Measurements from ENCODE around the gene NTNG1.
"Not testable (repeated sequence)": the region's sequence is repeated elsewhere in the genome, so short reads cannot be mapped to it uniquely, and the experiment has no call there.

Gene NTNG1

DNA sequence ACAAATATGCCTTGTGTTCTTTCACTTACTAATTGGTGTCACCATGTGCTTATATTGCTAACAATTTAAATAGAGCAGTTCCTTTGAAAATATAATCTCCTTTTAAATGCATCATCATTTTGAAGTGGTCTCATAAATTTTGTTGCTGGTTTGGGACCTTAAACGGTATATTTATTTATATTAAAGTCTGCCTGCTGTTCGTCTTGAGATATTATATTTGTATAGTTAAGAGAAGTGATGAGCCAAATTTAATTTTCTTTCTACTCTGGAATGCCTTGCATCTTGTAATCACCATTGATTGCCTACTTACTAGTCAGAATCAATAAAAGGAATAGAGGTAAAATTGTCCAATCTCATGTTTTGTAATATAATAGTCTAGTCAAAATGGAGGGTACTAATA is 91.6 kb downstream of the NTNG1 start:
- DNase-seq (ENCODE audit: low read depth) = no peak
- TF ChIP-seq, protein P1, sequence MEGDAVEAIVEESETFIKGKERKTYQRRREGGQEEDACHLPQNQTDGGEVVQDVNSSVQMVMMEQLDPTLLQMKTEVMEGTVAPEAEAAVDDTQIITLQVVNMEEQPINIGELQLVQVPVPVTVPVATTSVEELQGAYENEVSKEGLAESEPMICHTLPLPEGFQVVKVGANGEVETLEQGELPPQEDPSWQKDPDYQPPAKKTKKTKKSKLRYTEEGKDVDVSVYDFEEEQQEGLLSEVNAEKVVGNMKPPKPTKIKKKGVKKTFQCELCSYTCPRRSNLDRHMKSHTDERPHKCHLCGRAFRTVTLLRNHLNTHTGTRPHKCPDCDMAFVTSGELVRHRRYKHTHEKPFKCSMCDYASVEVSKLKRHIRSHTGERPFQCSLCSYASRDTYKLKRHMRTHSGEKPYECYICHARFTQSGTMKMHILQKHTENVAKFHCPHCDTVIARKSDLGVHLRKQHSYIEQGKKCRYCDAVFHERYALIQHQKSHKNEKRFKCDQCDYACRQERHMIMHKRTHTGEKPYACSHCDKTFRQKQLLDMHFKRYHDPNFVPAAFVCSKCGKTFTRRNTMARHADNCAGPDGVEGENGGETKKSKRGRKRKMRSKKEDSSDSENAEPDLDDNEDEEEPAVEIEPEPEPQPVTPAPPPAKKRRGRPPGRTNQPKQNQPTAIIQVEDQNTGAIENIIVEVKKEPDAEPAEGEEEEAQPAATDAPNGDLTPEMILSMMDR (IDR thresholded peaks at IDR 0.05; ENCODE audit: low read depth, low read length, missing control alignments) = no peak
- H3K4me3 ChIP-seq (ENCODE audit: low read depth, low read length) = no peak overlapping the region

DNA sequence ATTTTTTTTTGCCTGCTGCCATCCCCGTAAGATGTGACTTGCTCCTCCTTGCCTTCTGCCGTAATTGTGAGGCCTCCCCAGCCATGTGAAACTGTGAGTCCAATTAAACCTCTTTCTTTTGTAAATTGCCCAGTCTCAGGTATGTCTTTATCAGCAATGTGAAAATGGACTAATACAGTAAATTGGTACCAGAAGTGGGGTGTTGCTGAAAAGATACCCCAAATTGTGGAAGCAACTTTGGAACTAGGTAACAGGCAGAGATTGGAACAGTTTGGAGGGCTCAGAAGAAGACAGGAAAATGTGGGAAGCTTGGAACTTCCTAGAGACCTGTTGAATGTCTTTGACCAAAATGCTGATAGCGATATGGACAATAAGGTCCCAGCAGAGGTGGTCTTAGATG is 95.9 kb downstream of the NTNG1 start:
- DNase-seq (ENCODE audit: low read depth); H3K4me3 ChIP-seq (ENCODE audit: low read depth, low read length): not testable (repeated sequence)

DNA sequence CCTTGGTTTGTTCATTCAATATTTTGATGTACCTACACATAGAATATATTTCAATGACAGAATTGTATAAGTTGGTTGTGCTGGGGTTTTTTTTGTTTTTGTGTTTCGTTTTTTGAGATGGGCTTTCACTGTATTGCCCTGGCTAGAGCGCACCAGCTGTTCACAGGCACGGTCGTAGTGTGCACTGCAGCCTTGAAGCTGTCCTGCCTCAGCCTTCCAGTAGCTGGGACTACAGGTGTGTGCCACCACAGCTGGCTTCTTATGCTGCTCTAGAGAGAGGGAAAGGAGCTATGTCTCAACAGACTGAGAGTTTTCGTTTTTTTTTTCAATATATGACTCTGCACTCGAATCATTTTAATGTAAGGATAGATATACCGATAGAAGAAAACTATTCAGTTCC is 102.6 kb downstream of the NTNG1 start:
- no peak for DNase-seq (ENCODE audit: low read depth)
- no peak overlapping the region for H3K4me3 ChIP-seq (ENCODE audit: low read depth, low read length)
- TF ChIP-seq, protein P1 (IDR thresholded peaks at IDR 0.05; ENCODE audit: low read depth, low read length, missing control alignments) = no peak

DNA sequence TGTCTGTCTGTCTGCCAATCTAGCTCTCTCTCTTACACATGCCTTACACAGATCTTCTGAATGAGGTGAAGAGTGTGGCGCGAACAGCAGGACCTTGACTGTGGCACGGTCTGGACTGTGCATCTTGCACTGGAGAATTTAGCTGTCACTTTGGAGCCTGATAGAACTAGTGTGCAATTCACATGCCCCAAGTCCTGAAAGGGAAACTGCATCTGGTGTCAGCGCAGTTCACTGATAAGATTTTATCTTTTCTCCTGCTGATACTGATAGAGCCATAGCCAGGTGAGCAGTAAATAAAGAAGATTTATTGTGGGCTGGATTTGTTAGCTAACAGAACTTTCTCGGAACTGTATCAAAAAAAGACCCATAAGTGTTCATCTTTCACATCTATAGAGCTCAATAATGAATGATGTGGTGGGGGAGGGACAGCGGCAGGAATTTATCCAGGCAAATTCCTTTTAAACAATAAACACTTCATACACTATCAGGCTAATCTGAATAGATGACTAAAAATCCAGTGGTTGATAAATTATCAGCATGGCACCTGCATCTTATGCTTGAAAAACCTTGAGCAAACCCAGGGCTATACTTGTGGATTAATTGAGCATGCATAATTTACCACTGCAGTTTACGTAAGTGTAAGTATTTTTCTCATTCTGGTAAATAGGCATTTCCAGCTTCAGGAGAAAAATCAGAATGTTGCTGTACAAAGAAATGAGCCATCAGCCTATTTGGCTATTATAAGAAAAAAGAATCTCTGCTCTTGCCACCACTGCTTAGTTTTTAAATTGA is 104.1 kb downstream of the NTNG1 start:
- no peak for DNase-seq (ENCODE audit: low read depth)
- no peak overlapping the region for H3K4me3 ChIP-seq (ENCODE audit: low read depth, low read length)
- TF ChIP-seq, protein P1 (IDR thresholded peaks at IDR 0.05; ENCODE audit: low read depth, low read length, missing control alignments) = no peak

DNA sequence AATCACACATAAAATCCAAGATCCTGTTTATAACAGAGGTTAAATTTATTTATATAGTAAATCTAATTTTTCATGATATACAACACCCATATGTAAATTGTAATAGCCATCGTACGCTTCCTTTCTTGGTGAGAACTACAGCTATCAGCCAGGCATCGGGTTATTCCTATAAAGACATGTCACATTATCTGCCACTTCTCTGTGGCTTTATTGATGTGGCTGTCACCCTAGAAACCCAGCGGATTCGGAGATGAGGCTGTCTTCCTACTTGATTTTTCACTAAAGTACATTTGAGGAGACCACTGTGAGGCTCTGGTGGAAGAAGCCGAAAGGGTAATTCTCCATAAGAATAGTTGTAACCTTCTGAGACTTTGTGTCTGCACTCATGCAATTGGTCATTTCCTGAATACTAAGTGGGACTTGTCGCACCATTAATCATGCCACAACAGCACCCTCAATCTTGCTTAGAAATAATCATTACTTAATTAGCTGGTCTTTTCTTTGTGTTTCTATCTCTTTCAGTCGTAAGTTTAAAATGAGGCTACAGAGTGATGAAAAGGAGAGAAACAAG is 106.0 kb downstream of the NTNG1 start:
- TF ChIP-seq, protein P1 (IDR thresholded peaks at IDR 0.05; ENCODE audit: low read depth, low read length, missing control alignments) = no peak
- no peak for DNase-seq (ENCODE audit: low read depth)
- H3K4me3 ChIP-seq (ENCODE audit: low read depth, low read length) = no peak overlapping the region

DNA sequence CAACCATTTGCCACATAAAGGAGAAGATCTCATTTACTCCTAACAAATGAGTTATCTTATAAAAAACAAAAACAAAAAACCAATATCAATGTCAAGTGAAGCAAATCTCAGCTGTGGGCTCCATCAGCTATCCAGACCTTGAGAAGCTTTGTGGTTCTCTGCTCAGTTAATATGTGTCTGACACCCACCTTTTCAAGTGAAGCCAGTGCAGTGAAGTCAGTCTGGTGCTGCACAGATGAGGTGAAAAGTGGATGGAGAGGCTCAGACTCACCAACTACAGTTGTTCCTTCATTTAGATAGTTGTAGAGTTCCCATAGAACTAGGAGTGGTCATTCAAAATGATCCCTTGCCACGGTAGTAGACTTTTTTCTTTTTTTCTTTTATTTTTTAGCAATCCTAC is 106.8 kb downstream of the NTNG1 start:
- TF ChIP-seq, protein P1 (IDR thresholded peaks at IDR 0.05; ENCODE audit: low read depth, low read length, missing control alignments) = no peak
- no peak overlapping the region for H3K4me3 ChIP-seq (ENCODE audit: low read depth, low read length)
- no peak for DNase-seq (ENCODE audit: low read depth)

DNA sequence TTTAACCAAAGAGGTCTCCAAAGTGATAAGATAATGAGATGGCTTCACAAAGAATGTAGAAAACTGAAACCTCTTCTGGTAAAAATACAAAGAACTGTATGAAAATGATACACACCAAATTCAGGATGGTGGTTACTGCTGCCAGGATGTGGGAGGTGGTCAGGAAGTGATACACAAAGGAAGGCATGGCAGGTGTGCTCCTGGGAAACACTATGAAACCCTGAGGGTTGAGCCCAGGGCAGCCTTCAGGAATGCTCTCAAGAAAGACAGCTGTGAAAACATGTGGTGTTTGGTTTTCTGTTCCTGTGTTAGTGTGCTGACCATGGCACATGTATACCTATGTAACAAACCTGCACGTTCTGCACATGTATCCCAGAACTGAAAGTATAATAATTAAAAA is 109.3 kb downstream of the NTNG1 start:
- no peak for DNase-seq (ENCODE audit: low read depth)
- no peak overlapping the region for H3K4me3 ChIP-seq (ENCODE audit: low read depth, low read length)
- TF ChIP-seq, protein P1 (IDR thresholded peaks at IDR 0.05; ENCODE audit: low read depth, low read length, missing control alignments) = no peak

Measured in GM12864 (cell line).